GM21737 (cell line): ENCODE measurements around the gene SERHL2.
"Not testable (repeated sequence)": the region's sequence is repeated elsewhere in the genome, so short reads cannot be mapped to it uniquely, and the experiment has no call there.

Experiments used
- ATAC-seq: cut with Tn5 transposase; IDR thresholded peaks from one replicate; pipeline ENCODE4 v1.9.1; 2021; ENCODE audit warnings: mild to moderate bottlenecking, moderate library complexity; ENCODE audit not compliant: unreplicated experiment

SERHL2 gene

DNA sequence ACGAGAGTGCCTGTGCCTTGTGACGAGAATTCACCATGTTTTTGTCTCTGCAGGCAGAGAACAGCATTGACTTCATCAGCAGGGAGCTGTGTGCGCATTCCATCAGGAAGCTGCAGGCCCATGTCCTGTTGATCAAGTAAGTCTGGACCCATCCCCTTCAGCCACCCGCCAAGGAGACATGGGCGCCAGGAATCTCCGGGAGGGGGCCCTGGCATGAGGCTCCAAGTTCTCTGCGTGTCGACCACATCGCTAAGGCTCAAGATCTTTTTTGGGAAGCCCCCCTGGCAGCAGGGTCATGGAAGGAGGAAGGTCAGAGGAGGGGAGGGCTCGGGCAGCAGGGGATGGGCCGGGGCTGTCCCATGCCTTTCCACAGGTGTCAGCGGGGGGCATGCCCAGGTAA lies 17.3 kb downstream of the SERHL2 start:
- ATAC-seq = not testable (repeated sequence)

- not testable (repeated sequence) for ATAC-seq
These were observed 20.3 kb downstream of the SERHL2 start for GRCh38 chr22:42574046-42574445.

DNA sequence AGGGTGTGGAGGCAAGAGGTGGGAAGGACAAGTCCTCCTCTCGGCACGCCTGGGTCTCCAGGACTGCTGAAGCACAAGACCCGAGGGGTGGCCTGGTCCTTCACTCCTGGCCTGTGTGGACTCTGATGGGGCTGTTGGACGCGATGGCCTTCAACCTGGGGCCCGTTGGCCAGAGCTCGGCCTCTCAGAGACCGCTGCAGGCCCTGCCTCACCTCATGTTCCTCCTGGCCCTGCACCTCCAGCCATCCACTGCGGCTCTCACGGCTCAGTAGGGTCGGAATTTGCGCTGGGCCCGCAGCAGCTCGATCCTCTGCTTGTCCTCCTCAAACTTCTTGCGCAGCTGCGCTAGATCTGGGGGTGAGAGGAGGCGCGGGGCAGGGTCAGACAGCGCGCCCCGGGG lies 20.7 kb downstream of the SERHL2 start:
- not testable (repeated sequence) for ATAC-seq

DNA sequence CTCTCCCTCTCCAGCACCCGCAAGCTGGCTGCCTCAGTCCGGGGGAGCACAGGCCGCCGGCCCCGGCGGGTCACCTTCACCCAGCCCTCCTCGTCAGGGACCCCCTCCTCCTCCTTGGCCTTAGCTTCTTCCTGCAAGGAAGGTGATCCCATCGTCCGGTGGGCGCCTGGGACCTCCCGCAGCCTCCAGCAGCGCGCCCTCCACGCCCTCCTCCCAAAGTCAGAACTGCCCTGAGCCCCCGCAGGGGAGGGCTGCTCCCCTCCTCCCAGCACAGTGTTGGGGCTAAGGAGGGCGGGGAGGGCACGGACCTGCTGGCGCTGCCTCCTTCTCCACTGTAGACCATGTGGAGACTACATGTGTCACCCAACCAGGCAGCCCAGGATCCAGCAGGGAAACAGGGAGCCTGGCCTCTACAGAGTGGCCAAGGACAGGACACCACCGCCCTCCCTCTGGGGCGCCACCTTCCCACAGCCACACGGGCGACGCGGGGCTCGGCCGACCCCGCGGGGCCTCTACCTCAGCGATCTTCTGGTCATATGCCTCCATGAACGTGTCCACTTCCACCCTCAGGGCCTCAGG lies 22.3 kb downstream of the SERHL2 start:
- not testable (repeated sequence) for ATAC-seq

DNA sequence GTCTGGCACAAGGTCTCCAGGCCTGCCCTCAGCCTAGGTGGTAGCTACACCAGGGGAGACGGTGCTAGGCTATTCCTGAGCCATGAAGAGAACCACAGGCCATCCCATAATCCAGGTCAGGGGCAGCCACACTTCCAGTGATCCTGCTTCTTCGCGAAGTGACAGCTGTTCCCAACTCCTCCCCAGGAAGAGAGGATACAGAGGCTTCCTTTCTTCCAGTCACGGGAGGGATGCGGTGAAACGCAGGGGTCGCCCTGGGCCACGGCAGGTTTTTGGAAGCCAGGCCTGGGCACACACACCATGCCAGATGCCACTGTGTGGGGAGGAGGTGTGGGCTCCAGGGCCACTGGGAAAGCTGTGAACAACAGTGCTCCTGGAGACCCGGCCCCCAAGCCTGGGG lies 23.4 kb downstream of the SERHL2 start:
- not testable (repeated sequence) for ATAC-seq

GRCh38 chr22:42577623-42578240 lies 24.0 kb downstream of the SERHL2 start:
- ATAC-seq = no peak

- ATAC-seq = not testable (repeated sequence)
These were observed 26.3 kb downstream of the SERHL2 start for GRCh38 chr22:42580040-42580439.

GRCh38 chr22:42581194-42581761 lies 27.5 kb downstream of the SERHL2 start:
- peak; percentile 11 for ATAC-seq

- peak; percentile 58 for ATAC-seq
These were observed 28.3 kb downstream of the SERHL2 start for GRCh38 chr22:42581762-42582716.

DNA sequence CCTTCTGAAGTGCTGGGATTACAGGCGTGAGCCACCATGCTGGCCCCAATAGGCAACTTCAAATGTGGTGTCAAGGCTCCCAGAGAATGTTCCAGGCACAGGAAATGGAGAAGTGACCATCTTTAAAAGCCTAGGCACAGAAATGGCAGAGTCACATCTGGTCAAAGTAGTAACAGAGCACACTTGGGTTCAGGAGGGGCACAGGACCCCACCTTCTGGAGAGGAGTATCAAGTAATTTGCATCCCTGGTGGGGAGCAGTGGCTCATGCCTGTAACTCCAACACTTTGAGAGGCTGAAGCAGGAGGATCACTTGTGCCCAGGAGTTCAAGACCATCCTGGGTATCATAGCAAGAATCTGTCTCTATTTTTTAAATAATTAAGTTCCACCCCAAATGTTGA lies 29.2 kb downstream of the SERHL2 start:
- ATAC-seq = no peak

DNA sequence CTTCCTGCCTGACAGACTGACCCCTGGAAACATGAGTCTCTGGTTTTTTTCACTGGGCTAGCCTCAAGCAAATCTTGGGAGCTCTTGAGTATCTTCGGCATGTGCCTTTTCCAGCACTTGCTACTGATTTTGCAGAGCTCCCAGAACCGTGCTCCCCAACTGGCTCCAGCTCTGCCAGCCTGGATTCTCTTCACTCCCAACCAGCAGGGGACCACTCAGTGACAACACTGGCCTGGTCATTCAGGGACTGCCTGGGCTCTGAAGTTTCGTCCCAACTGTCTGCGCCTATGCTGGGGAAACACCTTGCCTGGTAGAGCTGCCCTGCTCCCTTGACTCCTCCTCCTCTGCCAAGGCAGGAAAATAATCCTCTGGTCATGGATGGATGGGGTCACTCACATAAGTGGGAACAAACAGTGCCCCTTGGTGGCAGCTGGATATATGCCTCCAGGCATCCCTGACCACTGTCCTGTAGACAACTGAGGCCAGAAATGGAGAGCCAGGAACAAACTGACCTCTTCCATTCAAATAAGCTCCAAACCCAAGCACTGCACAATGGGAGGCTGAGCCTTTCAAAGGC lies 30.7 kb downstream of the SERHL2 start:
- no peak for ATAC-seq

GRCh38 chr22:42585096-42585495 lies 31.3 kb downstream of the SERHL2 start:
- no peak for ATAC-seq

DNA sequence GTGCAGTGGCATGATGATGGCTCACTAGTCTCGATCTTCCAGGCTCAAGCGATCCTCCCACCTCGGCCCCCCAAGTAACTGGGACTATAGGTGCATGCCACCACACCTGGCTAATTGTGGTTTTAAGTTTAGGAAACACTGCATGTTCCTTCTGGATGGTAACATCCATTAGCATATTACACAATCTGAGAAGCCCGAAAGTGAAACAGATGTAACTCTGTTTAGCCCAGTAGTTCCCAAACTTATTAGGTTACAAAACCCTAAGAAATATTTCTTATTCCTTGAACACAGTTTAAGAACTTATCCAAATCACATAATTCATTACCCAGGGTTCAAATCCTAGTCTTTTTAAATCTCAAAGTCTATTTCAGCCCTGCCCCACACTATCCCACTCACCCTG lies 32.6 kb downstream of the SERHL2 start:
- no peak for ATAC-seq

- ATAC-seq = no peak
These were observed 33.9 kb downstream of the SERHL2 start for GRCh38 chr22:42587588-42588175.

- no peak for ATAC-seq
These were observed 38.2 kb downstream of the SERHL2 start for GRCh38 chr22:42591987-42592386.

DNA sequence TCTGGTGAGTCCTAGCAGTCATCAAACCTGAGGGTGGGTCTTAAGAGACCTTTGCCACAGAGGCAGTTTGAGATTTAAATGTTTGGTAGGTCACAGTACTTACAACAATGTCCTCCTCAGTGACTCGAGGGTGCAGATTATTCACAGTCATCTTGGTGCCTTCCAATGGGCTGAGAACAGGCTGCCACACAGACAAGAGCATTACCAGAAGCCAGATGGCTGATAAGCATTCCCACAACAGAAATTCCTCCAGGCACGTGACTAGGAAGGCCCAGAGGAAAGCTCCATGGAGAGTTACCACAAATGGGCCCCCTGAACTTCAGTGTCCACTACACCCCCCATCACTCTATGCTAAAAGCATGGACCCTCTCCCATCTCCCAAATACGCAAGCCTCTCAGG lies 41.7 kb downstream of the SERHL2 start:
- no peak for ATAC-seq

GRCh38 chr22:42596336-42596735 lies 42.6 kb downstream of the SERHL2 start:
- no peak for ATAC-seq

- ATAC-seq = no peak
These were observed 43.2 kb downstream of the SERHL2 start for GRCh38 chr22:42596863-42597530.

DNA sequence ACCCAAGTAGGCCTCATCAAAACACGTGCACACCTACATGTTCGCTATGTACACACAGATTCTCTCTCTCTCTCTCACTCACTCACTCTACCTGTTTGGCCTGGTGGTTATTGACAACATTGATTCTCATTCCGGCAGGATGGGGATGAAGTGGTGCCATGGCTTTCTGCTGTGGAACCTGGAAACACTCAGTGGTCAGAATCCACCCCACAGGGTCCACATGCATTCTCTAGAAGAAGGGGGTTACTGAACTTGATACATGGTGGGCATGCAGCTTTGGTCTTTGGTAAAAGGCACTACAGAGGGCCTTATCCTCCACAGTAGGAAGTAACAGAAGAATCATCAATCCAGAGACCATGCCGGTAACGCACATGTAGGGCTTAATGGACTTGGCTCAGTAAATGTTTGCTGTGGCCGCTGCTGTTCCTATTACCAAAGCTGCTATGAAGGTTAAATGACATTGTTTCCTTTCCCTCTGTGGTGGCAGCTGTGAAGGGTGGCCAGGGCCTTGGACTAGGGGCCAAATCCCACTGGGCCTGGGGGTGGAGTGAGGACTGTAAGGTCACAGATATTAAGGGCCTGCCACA lies 48.2 kb downstream of the SERHL2 start:
- no peak for ATAC-seq

GRCh38 chr22:42602470-42602869 lies 48.7 kb downstream of the SERHL2 start:
- no peak for ATAC-seq
